ENCODE data around the gene CIBAR2. TPM values are rescaled to one million over a fixed set of nuclear protein-coding genes. Genes with fewer than 3 reads are reported as not detected.

CIBAR2 gene
- total and polyA plus RNA-seq, 10 of the 15 experiments (the other 5 are each of a cell fraction or from before 2014, with no cell fraction given): 0.05 to 0.16 (median 0.07) TPM; not detected in 7

DNA sequence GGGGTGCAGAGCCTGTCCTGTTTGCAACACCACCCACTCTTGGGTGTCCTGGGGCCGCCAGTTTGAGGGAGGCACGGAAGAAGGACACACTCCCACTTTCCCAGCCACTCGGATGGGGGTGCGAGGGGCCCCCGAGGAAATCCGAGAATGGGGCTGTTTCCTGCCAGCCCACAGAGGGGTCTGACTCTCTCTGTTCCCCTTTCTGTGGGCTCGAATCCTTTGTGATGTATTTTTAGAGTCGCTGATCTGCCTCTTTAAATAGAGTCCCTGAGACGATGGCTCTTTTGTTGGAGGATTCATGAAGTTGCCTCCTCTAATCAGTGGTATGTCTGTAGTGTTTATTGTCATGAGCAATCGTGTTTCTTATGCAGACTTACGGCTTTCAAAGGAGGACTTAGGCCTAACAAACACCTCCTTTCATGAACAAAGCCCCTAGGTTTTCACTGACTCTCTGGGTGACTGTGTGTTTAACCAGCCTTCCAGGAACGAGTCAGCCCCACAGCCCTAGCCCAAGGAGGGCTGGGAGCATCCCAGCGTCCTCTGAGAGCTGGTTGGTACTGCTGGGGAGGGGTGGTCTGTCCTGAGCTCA, 29.1 kb downstream of the CIBAR2 start (continued):
- TF ChIP-seq ZBTB33 (IDR thresholded peaks at IDR 0.05) (no peak), RCOR1 (conservative IDR thresholded peaks at IDR 0.05; ENCODE audit: low read depth, low read length) (no peak), PML (IDR thresholded peaks at IDR 0.05; ENCODE audit: low read length) (no peak), ZNF384 (IDR thresholded peaks at IDR 0.05; ENCODE audit: borderline replicate concordance, low read depth, low read length) (no peak), SP1 (IDR thresholded peaks at IDR 0.05; ENCODE audit: low read depth, low read length) (peak; percentile 22), RUNX3 (IDR thresholded peaks at IDR 0.05; ENCODE audit: low read length) (peak; percentile 63), SIN3A (IDR thresholded peaks at IDR 0.05; ENCODE audit: low read depth, low read length) (no peak), PBX3 (IDR thresholded peaks at IDR 0.05; ENCODE audit: insufficient replicate concordance, low read depth, low read length) (no peak), SPI1 (IDR thresholded peaks at IDR 0.05; ENCODE audit: borderline replicate concordance, insufficient read depth, low read depth, low read length) (peak; percentile 75; the same call in 1 of the 2 replicates), HDAC6 (IDR thresholded peaks at IDR 0.05; ENCODE audit: unreplicated experiment) (no peak), MEF2B (IDR thresholded peaks at IDR 0.05; ENCODE audit: partially characterized antibody, poor library complexity, severe bottlenecking) (peak; percentile 28), STAT1 (conservative IDR thresholded peaks at IDR 0.05) (no peak), GATAD2B (conservative IDR thresholded peaks at IDR 0.05; ENCODE audit: low read depth) (no peak)
